Naive thymus-derived CD4-positive, alpha-beta T cell (primary cell): ENCODE measurements around the gene OTOA. TPM values are rescaled to one million over a fixed set of nuclear protein-coding genes. Genes with fewer than 3 reads are reported as not detected.
A peak's percentile ranks its signal among the peaks of the same experiment; 100 is the strongest.
"Not testable (repeated sequence)": the region's sequence is repeated elsewhere in the genome, so short reads cannot be mapped to it uniquely, and the experiment has no call there.

Experiments
- ATAC-seq: fragments of 150-1000 bp; cut with Tn5 transposase; 2 replicates; pipeline ENCODE4 v1.10.0; 2021; ENCODE audit warnings: mild to moderate bottlenecking, moderate library complexity
- CTCF ChIA-PET: fragments of 350-600 bp; sonication (Branson Sonifier 250); formaldehyde crosslinking; loops from one replicate; lab custom pipeline; 2021; ENCODE audit warnings: antibody characterized with exemption; lab: Charles Lee
- POLR2A ChIA-PET: fragments of 350-600 bp; sonication (Branson Sonifier 250); formaldehyde crosslinking; loops from one replicate; lab custom pipeline; 2021; ENCODE audit warnings: antibody characterized with exemption, inconsistent platforms; lab: Charles Lee
- DNase-seq, 9 donors: peaks; one replicate each; pipeline versions ENCODE4 v3.0.0 to v3.0.0-alpha.2; 2020 to 2022; ENCODE audit warnings: mixed read lengths in 1 of 9
- H3K27ac ChIP-seq: one replicate; pipeline ENCODE4 v1.7.0; 2013; ENCODE audit warnings: mild to moderate bottlenecking, low read depth, low read length, moderate library complexity
- H3K27me3 ChIP-seq, 2 donors: one replicate each; pipeline ENCODE4 v1.7.0; 2013; ENCODE audit warnings: low read length in 2 of 2, mild to moderate bottlenecking in 2 of 2, moderate library complexity in 2 of 2; ENCODE audit not compliant: control insufficient read depth in 2 of 2, insufficient read depth in 2 of 2
- H3K36me3 ChIP-seq, 3 experiments: 1 replicate in 2 of 3; 2 replicates in 1 of 3; pipeline ENCODE4 v1.7.0; 2013; ENCODE audit warnings: low read length in 3 of 3, mild to moderate bottlenecking in 3 of 3, moderate library complexity in 1 of 3; ENCODE audit not compliant: insufficient read depth in 3 of 3, control insufficient read depth in 2 of 3
- H3K4me1 ChIP-seq, 2 donors: one replicate each; pipeline ENCODE4 v1.7.0; 2013; ENCODE audit warnings: low read length in 2 of 2, mild to moderate bottlenecking in 2 of 2, moderate library complexity in 1 of 2; ENCODE audit not compliant: control insufficient read depth in 2 of 2, insufficient read depth in 2 of 2
- H3K4me3 ChIP-seq: 2 replicates; pipeline ENCODE4 v1.7.0; 2013; ENCODE audit warnings: mild to moderate bottlenecking, low read length
- H3K9me3 ChIP-seq, 3 experiments: 1 replicate in 2 of 3; 2 replicates in 1 of 3; pipeline ENCODE4 v1.7.0; 2013; ENCODE audit warnings: low read length in 3 of 3; ENCODE audit not compliant: control insufficient read depth in 2 of 3
- H3K27ac Mint-ChIP-seq, 9 donors: one replicate each; pipeline ENCODE4 v1.8.0; 2020 to 2022; ENCODE audit warnings: mixed read lengths in 9 of 9, mild to moderate bottlenecking in 8 of 9, moderate library complexity in 5 of 9, inconsistent platforms in 2 of 9
- H3K27me3 Mint-ChIP-seq, 5 donors: one replicate each; pipeline ENCODE4 v1.8.0; 2021 to 2022; ENCODE audit warnings: mixed read lengths in 5 of 5, mild to moderate bottlenecking in 1 of 5
- H3K36me3 Mint-ChIP-seq, 5 donors: one replicate each; pipeline ENCODE4 v1.8.0; 2020 to 2022; ENCODE audit warnings: mixed read lengths in 5 of 5, mild to moderate bottlenecking in 3 of 5, inconsistent platforms in 1 of 5
- H3K4me1 Mint-ChIP-seq, 7 donors: one replicate each; pipeline ENCODE4 v1.8.0; 2020 to 2022; ENCODE audit warnings: mixed read lengths in 7 of 7, mild to moderate bottlenecking in 3 of 7, inconsistent platforms in 1 of 7
- H3K4me3 Mint-ChIP-seq, 10 donors: one replicate each; pipeline ENCODE4 v1.8.0; 2020 to 2022; ENCODE audit warnings: mild to moderate bottlenecking in 10 of 10, mixed read lengths in 10 of 10, moderate library complexity in 6 of 10, inconsistent platforms in 2 of 10
- H3K9me3 Mint-ChIP-seq, 11 donors: one replicate each; pipeline ENCODE4 v1.8.0; 2020 to 2022; ENCODE audit warnings: mixed read lengths in 11 of 11, mild to moderate bottlenecking in 4 of 11, inconsistent platforms in 1 of 11, moderate library complexity in 1 of 11
- intact Hi-C, 2 donors: fragments of 100-400 bp; cut with micrococcal nuclease; formaldehyde crosslinking; loops; one replicate each; pipeline ENCODE4 v1.15.1; 2023
- polyA plus RNA-seq, 2 donors: library from polyadenylated mRNA; unstranded; fragments of 300-500 nt; fragmentation: Illumina TruSeq; gene quantifications; one replicate each; pipeline ENCODE4 v1.2.3, GENCODE V29; 2021
- total RNA-seq, 6 experiments: library from RNA in 5 of 6; stranded (reverse) in 5 of 6; gene quantifications; 1 replicate in 5 of 6; 2 replicates in 1 of 6; pipeline ENCODE4 v1.2.3 and lab custom pipeline; 2021 to 2026

OTOA gene
- total and polyA plus RNA-seq, 7 experiments from 2014 or later = 0.04 to 0.17 (median 0.11) TPM; not detected in 2

DNA sequence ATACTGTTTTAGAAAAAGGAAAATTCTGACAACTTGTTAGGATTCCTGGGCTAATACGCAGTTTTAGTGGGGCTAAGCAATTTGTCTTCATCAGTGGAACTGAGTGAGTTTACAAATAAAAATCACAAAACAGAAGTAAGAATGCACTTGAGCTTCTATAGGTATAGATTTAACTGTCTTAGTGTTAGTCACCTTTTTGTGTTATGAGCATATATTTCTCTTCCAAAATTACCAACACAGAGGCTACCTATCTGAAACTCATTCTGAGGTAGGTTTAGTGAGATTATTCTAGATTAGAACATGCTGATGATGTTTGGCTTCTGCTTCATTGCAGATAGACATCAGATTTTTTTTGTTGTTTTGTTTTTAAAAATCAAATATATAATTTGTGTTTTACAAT lies 41.2 kb upstream of the OTOA start:
- H3K9me3 ChIP-seq = no peaks in the 10 kb centered on the region
- peaks cover 15 to 21% of the 10 kb centered on the region in 2 donors for H3K4me1 ChIP-seq
- CTCF ChIA-PET = interaction anchor here (0.6 to 2.0 kb wide), 3 partner anchors 26 to 87 kb away, joined by 3 to 5 read pairs (median 3); no protein-coding TSS in a partner anchor
- Mint-ChIP-seq H3K9me3 (no peaks in the 10 kb centered on the region), H3K27me3 (no peaks in the 10 kb centered on the region), H3K4me3 (peak overlapping the region in 2 of 10 donors; percentile 45), H3K27ac (peak overlapping the region in 4 of 9 donors; percentile 23 to 71 (median 46)), H3K36me3 (peaks cover 8 to 47% (median 27%) of the 10 kb centered on the region in 5 donors), H3K4me1 (peaks cover 29 to 75% (median 69%) of the 10 kb centered on the region in 7 donors)
- peaks cover 0 to 15% (median 0%) of the 10 kb centered on the region in 3 experiments for H3K36me3 ChIP-seq
- no peak overlapping the region for H3K4me3 ChIP-seq
- ATAC-seq (no peak), DNase-seq (no peak)
- H3K27me3 ChIP-seq = no peaks in the 10 kb centered on the region
- POLR2A ChIA-PET = interaction anchor here (2.1 kb wide), 1 partner anchor 15 kb away, joined by 5 read pairs; no protein-coding TSS in a partner anchor
- intact Hi-C loops = no loop called here
- H3K27ac ChIP-seq = no peak overlapping the region

- no peaks in the 10 kb centered on the region for H3K27me3 ChIP-seq
- no peak overlapping the region for H3K27ac ChIP-seq
- H3K4me3 Mint-ChIP-seq = peak overlapping the region in 1 of 10 donors; percentile 9
- H3K4me3 ChIP-seq = no peak overlapping the region
- DNase-seq (no peak), ATAC-seq (no peak)
- peaks cover 22 to 66% (median 57%) of the 10 kb centered on the region in 7 donors for H3K4me1 Mint-ChIP-seq
- POLR2A ChIA-PET = no interaction called here
- H3K9me3 Mint-ChIP-seq = no peaks in the 10 kb centered on the region
- peaks cover 18 to 43% (median 30%) of the 10 kb centered on the region in 5 donors for H3K36me3 Mint-ChIP-seq
- no peaks in the 10 kb centered on the region for H3K27me3 Mint-ChIP-seq
- intact Hi-C loops = no loop called here
- peak overlapping the region in 1 of 9 donors; percentile 40 for H3K27ac Mint-ChIP-seq
- H3K9me3 ChIP-seq = no peaks in the 10 kb centered on the region
- peaks cover 15 to 21% of the 10 kb centered on the region in 2 donors for H3K4me1 ChIP-seq
- CTCF ChIA-PET = interaction anchor here (1.2 to 1.5 kb wide), 2 partner anchors 17 to 22 kb away, joined by 3 read pairs; no protein-coding TSS in a partner anchor
- peaks cover 4 to 18% (median 5%) of the 10 kb centered on the region in 3 experiments for H3K36me3 ChIP-seq
Observed at GRCh38 chr16:21625026-21625425, 38.7 kb upstream of the OTOA start.

DNA sequence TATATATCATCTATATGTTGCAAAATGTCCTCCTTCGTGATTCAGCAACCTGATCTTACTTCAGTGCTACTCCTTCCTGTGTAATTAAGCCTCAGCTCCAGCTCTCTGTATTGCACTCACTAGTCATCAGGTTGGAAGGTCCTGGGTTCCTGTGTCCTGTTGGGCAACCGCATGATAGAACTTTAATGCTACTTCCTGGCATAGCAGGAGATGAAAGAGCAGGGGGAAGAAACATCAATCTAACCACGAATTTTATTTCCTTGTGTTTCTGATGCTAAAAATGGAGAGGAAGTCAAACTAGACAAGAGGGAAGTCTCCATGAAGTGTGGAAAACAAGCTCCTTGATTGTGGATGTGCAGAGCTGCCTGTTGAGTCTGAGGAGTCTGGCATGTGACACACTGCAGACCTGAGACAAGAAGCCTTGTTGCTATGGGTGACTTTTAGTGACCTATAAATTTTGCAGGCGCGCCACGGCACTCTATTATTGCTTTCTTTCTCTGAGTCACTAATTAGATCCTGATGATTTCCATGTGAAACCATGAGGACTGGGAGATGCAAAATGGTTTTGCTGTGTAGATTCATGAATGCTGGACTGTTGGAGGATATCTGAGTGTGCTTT lies 37.0 kb upstream of the OTOA start:
- H3K4me3 ChIP-seq = peak overlapping the region; percentile 2
- ChIA-PET POLR2A (interaction anchor here (0.7 to 0.8 kb wide), 2 partner anchors 8 to 28 kb away, joined by 3 read pairs; no protein-coding TSS in a partner anchor), CTCF (interaction anchor here (0.5 kb wide), 1 partner anchor 16 kb away, joined by 3 read pairs; no protein-coding TSS in a partner anchor)
- H3K4me1 ChIP-seq = peaks cover 15% of the 10 kb centered on the region in 2 donors
- H3K9me3 ChIP-seq = no peaks in the 10 kb centered on the region
- Mint-ChIP-seq H3K4me3 (peak overlapping the region; percentile 30 to 67 (median 52)), H3K27me3 (no peaks in the 10 kb centered on the region), H3K9me3 (no peaks in the 10 kb centered on the region), H3K27ac (peak overlapping the region; percentile 62 to 84 (median 66)), H3K36me3 (peaks cover 18 to 40% (median 30%) of the 10 kb centered on the region in 5 donors), H3K4me1 (peaks cover 15 to 51% (median 41%) of the 10 kb centered on the region in 7 donors)
- ATAC-seq (peak; percentile 92), DNase-seq (no peak)
- no peak overlapping the region for H3K27ac ChIP-seq
- intact Hi-C loops = loop anchor here (2.0 kb wide), 2 partner anchors 14 to 18 kb away; no protein-coding TSS in a partner anchor
- H3K27me3 ChIP-seq = no peaks in the 10 kb centered on the region
- H3K36me3 ChIP-seq = peaks cover 4 to 22% (median 5%) of the 10 kb centered on the region in 3 experiments

DNA sequence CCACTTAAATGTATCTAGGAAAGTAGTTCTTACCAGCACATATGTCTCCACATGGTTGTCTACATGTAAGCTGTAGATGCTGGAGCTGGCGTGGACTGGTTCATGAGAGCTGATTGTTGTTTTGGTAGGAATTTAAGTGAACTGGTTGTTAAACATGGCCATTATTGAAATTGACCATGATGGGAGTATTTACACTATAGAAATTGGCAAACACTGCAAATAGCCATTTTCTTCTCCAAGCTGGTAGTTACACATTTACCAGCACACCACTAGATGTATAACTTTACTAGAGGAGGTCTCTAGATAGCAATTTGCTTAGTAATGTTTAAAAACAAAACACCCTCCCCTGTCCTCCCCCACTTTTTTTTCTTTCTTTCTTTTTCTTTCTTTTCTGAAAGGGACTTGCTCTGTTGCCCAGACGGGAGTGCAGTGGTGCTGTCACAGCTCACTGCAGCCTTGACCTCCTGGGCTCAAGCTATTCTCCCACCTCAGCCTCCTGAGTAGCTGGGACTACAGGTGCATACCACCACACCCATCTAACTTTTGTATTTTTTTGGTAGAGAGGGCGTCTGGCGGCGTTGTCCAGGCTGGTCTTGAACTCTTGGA lies 35.5 kb upstream of the OTOA start:
- no peak overlapping the region for H3K27ac ChIP-seq
- H3K36me3 ChIP-seq = peaks cover 4 to 22% (median 5%) of the 10 kb centered on the region in 3 experiments
- Mint-ChIP-seq H3K27ac (peak overlapping the region in 3 of 9 donors; percentile 38 to 74 (median 46)), H3K36me3 (peaks cover 18 to 45% (median 26%) of the 10 kb centered on the region in 5 donors), H3K4me3 (no peak overlapping the region), H3K9me3 (no peaks in the 10 kb centered on the region), H3K4me1 (peaks cover 15 to 38% (median 31%) of the 10 kb centered on the region in 7 donors), H3K27me3 (no peaks in the 10 kb centered on the region)
- no peak for DNase-seq
- no peaks in the 10 kb centered on the region for H3K27me3 ChIP-seq
- ATAC-seq = no peak
- H3K4me3 ChIP-seq = no peak overlapping the region
- no peaks in the 10 kb centered on the region for H3K9me3 ChIP-seq
- POLR2A ChIA-PET = no interaction called here
- intact Hi-C loops = no loop called here
- peaks cover 15% of the 10 kb centered on the region in 2 donors for H3K4me1 ChIP-seq
- CTCF ChIA-PET = interaction anchor here (0.8 kb wide), 1 partner anchor 44 kb away, joined by 3 read pairs; no protein-coding TSS in a partner anchor

DNA sequence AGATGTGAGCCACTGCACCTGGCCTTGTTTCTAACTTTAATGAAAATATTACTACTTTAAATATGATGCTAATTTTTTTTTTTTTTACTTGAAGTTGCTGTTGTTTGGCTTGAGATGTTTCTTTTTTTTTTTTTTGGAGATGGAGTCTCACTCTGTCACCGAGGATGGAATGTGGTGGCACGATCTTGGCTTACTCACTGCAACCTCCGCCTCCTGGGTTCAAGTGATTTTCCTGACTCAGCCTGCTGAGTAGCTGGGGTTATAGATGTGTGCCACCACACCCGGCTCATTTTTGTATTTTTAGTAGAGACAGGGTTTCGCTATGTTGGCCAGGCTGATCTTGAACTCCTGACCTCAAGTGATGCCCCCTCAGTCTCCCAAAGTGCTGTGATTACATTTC lies 35.0 kb upstream of the OTOA start:
- no peaks in the 10 kb centered on the region for H3K27me3 Mint-ChIP-seq
- Histone ChIP-seq H3K9me3 (no peaks in the 10 kb centered on the region), H3K27me3 (no peaks in the 10 kb centered on the region), H3K4me3 (no peak overlapping the region), H3K36me3 (peaks cover 4 to 25% (median 5%) of the 10 kb centered on the region in 3 experiments), H3K4me1 (peaks cover 15% of the 10 kb centered on the region in 2 donors), H3K27ac (no peak overlapping the region)
- ATAC-seq = no peak
- H3K4me3 Mint-ChIP-seq = no peak overlapping the region
- peaks cover 18 to 40% (median 22%) of the 10 kb centered on the region in 5 donors for H3K36me3 Mint-ChIP-seq
- H3K27ac Mint-ChIP-seq = peak overlapping the region in 2 of 9 donors; percentile 46 to 64
- ChIA-PET POLR2A (no interaction called here), CTCF (no interaction called here)
- intact Hi-C loops = no loop called here
- no peaks in the 10 kb centered on the region for H3K9me3 Mint-ChIP-seq
- H3K4me1 Mint-ChIP-seq = peaks cover 15 to 34% (median 27%) of the 10 kb centered on the region in 7 donors
- no peak for DNase-seq

- H3K4me3 Mint-ChIP-seq, DNase-seq, CTCF ChIA-PET, H3K9me3 ChIP-seq, intact Hi-C loops, H3K27ac Mint-ChIP-seq, H3K27me3 Mint-ChIP-seq, ATAC-seq, H3K9me3 Mint-ChIP-seq, H3K27me3 ChIP-seq, H3K4me3 ChIP-seq, H3K27ac ChIP-seq: not testable (repeated sequence)
- H3K36me3 ChIP-seq = peaks cover 4 to 31% (median 5%) of the 10 kb centered on the region in 3 experiments
- POLR2A ChIA-PET = interaction anchor here (0.6 to 0.8 kb wide), 2 partner anchors 9 to 16 kb away, joined by 4 read pairs; no protein-coding TSS in a partner anchor
- peaks cover 15% of the 10 kb centered on the region in 2 donors for H3K4me1 ChIP-seq
- Mint-ChIP-seq H3K4me1 (peaks cover 15 to 30% (median 24%) of the 10 kb centered on the region in 7 donors), H3K36me3 (peaks cover 16 to 39% (median 22%) of the 10 kb centered on the region in 5 donors)
Observed at GRCh38 chr16:21629616-21630539, 33.9 kb upstream of the OTOA start.
